DMS 273 (cell line): ENCODE results near the gene RITA1.
A peak's percentile ranks its signal among the peaks of the same experiment; 100 is the strongest.

ENCODE experiments used
- DNase-seq: peaks from one replicate; lab custom pipeline; 2025; ENCODE audit not compliant: unreplicated experiment; lab: John Stamatoyannopoulos, UW

The RITA1 gene

DNA sequence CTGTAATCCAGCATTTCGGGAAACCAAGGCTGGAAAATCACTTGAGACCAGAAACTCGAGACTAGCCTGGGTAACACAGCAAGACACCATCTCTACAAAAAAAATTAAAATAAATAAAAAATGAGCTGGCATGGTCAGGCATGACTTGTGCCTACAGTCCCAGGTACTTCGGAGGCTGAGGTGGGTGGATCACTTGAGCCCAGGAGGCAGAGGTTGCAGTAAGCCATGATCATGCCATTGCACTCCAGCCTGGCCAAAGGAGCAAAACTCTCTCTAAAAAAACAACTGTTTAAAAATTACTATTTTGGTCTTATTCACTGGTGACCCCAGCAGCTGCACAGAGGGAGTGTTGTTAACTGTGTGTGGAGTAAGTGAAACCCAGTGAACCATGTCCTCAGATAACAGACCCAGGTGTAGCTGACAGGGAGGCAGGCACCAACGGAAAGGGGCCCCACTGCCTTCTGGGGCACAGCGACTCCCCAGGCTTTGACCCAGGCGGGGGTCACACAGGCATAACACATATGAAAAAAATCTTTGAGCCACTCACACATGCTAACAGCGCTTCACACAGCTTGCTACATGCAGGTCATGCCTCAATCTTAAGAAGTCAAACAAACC lies 12.3 kb upstream of the RITA1 start:
- no peak for DNase-seq

DNA sequence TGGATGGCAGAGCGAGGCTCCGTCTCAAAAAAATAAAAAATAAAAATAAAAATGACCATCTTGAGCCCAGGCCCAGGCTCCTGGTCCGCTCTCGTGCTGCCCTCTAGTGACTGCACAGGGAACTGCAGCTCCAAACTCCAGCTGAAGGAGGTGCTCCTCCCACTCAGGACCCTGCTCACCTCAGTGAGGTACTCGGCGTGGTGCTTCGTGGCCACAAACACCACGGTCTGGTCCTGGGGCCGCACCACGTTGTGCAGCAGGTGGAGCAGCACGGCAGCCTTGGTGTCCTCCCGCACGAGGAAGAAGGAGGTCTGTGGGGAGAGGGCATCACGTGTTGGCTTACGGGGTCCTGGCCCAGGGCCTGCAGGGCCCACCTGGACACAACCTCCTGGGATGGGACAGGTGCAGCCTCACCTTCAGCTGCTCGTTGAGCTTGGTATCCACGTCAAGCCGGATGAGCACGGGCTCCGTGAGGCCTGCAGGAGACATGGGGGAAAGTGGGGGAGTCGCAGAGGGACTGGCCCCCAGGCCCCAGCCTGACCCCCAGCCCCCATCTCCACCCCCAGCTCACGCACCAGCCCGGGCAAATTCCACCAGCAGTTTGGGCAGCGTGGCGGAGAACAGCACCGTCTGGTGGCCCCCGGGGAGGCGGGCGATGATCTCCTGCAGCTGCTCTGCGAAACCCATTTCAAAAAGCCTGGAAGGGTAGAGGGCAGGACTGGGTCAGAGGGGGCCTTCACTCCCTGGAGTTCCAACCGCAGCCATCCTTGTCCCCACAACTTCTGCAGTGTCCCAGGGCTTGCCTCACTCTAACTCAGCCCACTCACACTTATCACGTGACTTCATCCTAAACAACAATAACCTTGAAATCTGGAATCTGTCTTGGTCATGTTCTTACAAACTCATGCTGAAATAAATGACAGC lies 10.8 kb upstream of the RITA1 start:
- DNase-seq, result peak; percentile 79

DNA sequence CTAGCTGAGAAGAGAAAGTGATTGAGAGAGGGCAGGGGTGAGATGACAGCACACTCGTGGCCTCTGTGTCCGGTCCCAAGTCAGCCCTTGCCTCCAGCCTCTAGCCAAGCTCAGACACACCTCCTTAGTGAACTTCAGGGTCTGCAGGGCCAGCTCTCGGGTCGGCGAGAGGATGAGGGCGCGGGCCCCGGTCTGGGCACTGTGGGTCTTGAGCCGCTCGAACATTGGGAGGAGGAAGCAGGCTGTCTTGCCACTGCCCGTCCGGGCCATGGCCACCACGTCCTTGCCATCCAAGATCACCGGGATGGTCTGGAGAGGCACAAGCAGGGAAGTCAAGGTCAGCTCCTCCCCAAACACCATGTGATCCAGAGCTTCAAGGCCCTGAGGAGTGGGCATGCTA lies 6.5 kb upstream of the RITA1 start:
- no peak for DNase-seq

DNA sequence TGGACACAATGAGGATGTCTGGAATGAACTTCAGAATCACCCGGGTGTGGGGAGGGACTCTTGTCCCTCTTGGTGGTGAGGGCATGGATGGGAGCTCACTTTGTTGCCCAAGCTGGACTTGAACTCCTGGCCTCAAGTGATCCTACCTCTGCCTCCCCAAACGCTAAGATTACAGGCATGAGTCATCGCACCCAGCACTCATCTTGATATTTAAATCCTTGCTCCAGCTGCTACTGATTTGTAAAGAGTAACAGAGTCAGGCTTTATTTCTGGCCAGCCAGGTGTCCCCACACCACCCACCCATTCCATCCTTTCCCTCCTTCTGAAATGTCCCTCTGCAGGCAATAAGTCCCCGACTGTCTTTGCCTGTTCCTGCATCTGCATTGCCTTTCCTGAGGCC lies 5.2 kb upstream of the RITA1 start:
- no peak for DNase-seq

DNA sequence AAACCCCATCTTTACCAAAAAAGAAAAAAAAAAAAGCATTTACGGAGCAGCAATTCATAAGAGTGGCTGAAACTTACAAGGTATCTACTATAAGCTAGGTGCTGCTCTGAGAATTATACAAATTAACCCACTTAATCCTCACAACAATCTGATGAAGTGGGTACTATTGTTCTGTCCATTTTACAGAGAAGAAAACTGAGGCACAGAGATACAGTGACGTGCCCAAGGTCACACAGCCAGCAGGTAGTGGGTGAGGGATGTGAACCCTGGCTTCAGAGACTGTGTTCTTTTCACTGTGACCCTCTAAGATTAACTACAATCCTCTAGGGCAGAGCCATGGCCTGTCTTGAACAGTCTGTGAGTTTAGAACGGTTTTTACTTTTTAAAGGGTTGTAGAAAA lies 3.5 kb upstream of the RITA1 start:
- no peak for DNase-seq

DNA sequence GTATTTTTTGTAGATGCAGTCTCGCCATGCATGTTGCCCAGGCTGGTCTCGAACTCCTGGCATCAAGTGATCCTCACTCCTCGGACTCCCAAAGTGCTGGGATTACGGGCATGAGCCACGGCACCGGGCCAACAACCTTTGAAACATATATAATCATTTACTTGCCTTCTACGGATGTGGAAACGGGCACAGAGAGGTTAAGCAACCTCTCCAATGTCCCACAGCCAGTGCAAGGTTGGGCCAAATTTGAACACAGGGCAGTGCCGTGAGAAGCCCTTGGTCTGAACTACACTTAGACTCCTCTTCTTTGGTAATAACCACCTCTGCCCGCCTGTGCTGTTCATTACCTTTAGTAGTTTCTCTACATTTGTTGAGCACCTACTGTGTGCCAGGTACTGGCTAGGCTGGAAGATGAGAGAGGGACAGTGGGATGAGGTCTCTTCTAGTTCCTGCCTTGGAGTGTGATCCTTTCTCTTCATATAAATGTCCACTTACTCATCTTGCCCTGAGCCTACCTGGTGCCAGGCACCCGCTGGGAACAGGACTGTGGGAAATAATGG lies 2.4 kb upstream of the RITA1 start:
- DNase-seq, result no peak

DNA sequence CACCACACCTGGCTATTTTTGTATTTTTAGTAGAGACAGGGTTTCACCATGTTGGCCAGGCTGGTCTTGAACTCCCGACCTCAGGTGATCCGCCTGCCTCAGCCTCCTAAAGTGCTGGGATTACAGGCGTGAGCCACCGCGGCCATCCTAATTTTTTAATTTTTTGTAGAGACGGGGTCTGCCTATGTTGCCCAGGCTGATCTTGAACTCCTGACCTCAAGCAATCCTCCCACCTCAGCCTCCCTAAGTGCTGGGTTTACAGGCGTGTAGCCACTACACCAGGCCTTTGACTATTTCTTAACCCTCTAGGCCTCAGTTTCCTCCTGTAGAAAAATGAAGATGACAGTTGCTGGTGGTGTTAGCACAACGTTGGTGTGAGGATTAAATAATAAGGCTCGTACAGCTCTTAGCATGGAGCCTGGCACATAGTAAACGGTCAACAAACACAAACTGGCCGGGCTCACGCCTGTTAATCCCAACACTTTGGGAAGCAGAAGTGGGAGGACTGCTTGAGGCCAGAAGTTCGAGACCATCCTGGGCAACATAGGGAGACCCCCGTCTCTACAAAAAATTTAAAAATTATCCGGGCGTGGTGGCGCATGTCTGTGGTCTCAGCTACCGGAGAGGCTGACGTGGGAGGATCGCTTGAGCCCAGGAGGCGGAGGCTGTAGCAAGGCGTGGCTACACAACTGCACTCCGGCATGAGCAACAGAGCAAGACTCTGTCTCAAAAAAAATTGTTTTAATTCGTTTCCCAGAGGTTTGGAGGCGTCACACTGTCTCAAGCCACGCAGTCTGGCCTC lies 1.2 kb upstream of the RITA1 start:
- peak; percentile 80 for DNase-seq

DNA sequence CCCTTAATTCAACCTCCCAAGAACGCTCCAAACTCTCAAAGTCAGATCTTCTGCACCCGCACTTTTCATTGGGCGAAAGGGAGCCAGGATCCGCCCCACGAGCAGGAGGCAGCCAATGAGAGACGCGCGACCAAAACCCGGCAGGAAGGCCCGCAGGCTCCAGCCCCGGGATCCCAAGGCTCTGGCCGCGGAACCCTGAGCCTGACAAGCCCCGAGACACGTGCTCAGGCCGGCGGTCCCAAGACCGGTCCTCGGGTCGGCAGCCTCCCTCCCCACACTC lies 681 bp upstream of the RITA1 start:
- peak; percentile 90 for DNase-seq

DNA sequence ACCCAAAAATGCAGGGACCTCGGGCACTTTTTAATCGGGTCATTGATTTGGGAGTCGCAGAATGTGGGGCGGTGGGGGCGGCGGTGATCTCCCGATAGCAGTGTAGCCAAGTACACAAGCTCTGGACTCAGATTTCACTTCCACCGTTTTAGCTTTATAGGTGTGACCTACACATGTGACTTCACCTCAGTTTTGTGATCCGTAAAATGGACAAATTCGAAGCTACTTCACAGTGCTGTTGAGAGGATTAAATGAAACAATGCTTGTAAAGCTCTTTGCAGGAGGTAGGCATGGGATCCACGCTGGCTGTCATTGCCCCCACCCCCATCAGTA lies 478 bp downstream of the RITA1 start:
- peak; percentile 65 for DNase-seq

DNA sequence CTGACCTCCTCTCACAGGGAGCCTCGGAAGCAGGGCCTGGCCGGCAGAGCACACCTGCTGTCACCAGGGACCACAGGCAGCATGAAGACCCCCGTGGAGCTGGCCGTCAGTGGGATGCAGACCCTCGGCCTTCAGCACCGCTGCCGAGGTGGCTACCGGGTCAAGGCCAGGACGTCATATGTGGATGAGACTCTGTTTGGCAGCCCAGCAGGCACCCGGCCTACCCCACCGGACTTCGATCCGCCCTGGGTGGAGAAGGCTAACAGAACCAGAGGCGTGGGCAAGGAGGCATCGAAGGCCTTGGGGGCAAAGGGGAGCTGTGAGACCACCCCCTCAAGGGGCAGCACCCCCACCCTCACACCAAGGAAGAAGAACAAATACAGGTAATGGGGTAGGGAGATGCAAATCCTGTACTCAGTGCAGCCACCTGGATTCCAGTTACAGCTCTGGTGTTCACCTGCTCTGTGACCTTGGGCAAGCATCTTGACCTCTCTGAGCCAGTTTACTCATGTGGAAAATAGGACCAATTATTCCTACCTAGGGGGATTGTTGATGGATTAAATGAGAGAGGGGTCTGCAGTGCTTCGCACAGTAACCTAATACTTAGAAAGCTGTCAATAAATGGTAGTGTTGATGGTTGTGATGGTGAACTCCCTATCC lies 1.3 kb downstream of the RITA1 start:
- DNase-seq, result no peak

DNA sequence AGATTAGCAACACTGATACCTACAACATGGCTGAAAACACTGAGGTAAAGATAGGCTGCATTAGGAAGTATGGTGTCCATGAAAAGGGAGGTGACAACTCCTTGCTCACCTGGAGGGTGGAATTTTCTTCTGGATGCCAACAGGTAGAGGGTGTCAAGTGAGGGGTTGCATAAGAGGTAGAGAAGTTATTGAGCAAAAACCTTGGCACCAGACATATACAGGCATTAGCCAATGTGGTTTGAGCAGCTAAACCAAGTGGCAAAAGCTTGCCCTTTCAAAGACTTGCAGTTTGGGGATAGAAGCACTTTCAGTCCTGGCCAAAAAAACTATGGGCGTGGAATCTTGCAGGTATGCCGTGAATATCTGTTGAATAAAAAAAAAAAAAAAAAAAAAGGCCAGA lies 3.8 kb downstream of the RITA1 start:
- no peak for DNase-seq

DNA sequence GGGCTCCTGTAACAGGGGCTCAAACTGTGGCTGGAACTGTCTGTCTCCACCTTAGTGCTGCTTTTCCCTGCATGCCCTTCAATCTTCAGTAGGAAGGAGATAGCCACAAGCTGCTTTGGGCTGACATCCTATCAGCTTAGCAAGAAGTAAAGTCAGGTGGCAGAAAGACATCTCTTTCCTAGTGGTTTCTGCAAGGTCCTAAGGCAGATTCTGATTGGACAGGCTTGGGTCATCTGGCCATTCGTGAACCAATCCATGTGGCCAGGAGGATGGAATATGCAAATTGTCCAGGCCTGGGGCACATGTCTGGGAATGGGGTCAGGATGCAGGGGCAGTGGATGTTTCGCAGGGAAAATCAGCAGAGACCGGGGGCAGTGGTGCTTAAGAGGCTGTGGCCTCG lies 5.2 kb downstream of the RITA1 start:
- peak; percentile 57 for DNase-seq

DNA sequence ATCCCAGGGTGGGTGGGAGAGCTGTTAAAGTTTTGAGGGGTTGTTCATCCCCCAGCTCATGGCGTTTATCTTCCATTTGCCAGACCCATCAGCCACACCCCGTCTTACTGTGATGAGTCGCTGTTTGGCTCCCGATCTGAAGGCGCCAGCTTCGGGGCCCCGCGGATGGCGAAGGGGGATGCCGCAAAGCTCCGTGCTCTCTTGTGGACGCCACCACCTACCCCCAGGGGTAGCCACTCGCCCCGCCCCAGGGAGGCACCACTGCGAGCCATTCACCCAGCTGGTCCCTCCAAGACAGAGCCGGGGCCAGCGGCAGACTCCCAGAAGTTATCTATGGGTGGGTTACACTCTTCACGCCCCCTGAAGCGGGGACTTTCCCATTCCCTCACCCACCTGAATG lies 5.7 kb downstream of the RITA1 start:
- DNase-seq, result no peak

DNA sequence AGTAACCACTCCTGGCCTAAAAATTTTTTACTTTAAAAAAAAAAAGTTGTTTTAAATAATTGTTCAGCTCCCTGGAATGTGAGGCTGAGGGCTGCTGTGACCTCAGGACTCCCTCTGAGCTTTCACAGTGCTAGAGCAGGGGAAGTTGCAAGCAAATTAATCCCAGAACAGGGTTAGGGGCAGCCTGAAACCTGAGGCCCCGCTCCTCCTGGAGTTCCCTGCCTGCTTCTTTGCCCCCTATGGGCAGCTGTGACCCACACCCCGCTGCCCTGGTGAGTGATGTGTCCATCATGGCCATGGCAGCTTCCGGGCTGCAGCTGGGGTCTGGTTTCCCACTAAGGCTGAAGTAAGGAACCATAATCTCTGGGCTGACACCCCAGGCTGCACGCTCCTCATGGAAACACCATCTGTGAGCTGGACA lies 9.5 kb downstream of the RITA1 start:
- DNase-seq, result no peak

DNA sequence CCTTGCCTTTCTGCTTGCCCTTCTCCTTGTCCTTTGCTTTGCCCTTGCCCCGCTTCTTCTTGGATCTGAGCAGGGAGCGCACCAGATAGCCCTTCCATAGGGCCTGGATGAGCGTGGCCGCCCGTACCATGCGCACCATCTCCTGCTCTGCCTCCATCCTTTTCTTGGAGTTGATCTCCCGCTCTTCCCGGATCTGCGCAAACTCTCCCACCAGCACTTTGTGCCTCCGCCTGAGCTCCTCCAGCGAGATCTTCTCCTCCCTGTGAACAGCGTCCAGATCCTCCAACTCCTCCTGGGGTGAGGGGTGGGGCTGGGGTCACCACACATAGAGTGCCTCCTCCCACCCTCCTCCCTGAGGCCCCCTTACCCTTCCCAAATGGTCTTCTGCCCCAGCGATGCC lies 10.1 kb downstream of the RITA1 start:
- DNase-seq, result no peak

DNA sequence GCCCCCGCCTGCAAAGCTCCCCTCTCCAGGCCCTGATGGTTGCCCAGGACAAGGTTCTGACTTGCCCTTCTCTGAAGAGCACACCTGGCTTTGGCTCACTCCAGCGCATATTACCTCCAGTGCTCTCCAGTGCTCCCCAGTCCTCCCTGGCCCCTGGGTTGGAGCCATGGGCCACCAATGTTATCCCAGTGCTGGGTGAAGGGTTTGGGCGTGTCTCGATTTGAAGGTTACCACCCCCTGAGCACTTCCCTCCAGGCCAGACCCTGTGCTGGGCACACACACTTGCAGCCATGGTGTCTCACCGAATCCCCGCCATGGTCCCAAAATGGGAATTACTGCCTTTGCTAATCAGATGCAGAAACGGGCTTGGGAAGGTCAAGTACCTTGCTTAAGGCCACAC lies 11.1 kb downstream of the RITA1 start:
- DNase-seq, result no peak

DNA sequence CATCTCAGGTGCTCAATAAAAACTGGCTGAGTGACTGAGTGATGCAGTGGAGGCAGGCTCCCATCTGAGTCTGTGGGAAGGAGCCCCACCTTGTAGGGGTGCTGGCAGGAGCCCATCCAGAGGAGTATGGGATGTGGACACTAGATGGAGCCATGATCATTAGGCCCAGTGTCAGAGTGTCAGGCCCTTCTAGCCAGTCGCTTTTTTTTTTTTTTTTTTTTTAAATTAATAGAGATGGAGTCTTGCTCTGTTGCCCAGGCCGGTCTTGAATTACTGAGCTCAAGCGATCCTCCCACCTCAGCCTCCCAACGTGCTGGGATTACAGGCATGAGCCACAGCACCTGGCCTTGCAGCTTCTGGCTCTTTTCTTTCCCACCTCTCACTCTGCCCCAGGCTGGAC lies 11.5 kb downstream of the RITA1 start:
- DNase-seq, result peak; percentile 79

DNA sequence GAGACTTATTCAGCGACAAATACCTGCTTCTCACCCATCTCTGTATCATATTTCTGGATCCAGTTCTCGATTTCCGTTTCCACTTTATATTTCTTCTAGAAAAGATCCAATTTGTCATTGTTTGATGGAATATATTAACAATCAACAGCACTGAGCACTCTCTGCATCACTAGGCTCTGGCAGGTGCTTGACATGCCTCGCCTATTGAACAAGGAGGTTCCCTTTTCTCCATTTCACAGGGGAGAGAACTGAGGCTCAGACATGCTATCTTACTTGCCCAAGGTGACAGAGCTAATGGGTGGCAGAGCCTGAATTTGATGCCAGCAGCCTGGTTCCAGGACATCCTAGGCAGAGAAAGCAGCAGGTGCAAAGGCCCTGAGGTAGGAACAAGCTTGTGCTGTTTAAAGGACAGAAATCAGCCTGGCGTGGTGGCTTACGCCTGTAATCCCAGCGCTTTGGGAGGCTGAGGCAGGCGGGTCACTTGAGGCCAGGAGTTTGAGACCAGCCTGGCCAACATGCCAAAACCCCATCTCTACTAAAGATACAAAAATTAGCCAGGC lies 12.1 kb downstream of the RITA1 start:
- no peak for DNase-seq

DNA sequence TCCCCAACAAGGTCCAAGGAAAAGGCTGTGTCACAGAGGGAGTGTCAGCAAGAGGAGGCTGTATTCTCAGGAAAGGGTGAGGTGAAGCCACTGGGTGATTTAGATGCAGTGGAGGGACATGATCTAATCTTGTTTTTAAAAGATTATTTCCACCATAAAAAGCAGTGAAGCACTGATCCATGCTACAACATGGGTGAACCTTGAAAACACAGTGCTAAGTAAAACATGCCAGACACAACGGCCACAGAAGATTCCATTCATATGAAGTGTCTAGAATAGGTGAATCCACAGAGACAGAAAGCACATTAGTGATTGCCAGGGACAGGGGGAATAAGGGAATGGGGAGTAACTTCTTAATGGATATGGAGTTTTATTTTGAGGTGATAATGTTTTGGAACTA lies 12.8 kb downstream of the RITA1 start:
- DNase-seq, result no peak

DNA sequence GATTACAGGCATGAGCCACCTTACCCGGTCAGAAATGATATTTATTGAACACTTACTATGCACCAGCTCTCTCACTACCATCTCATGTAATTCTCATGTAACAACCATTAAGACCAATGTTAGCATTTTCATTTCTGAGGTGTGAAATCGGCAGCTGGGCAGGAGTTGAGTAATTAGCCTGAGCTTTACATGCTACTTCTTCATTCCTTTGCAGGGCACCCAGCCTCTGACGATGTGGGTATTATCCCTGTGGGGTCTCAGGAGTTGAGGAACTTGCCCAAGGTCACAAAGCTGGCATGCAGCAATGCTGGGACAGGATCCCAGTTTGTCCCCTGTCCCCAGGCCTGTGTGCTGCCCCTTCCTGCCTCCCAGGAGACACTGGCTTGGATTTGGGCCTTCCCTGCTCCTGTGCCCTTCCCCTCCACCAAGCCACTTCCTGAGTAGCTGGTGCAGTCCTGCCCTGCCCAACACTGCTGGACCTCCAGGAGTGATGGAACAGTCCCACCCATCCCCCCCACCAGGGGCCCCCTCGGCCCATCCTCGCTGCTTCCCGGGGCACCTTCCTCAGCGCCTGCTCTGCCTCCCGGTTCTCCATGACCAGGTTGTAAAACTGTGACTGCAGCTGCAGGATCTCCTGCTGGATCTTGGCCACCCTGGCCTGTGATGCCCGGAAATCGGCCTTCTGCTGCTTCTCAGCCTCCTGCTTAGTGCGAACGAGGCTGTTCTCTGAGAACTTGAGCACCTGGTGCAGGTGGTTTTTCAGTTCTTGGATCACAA lies 14.7 kb downstream of the RITA1 start:
- no peak for DNase-seq
